SU-DHL-6 (cell line): ENCODE measurements around the gene RTF1.
"Not testable (repeated sequence)": the region's sequence is repeated elsewhere in the genome, so short reads cannot be mapped to it uniquely, and the experiment has no call there.

ENCODE experiments used
- H2AFZ ChIP-seq: fragments of 200-600 bp; sonication (generic); 2 replicates; pipeline ENCODE4 v1.6.1; 2014; ENCODE audit warnings: low read depth, mild to moderate bottlenecking, moderate library complexity, mixed read lengths, antibody characterized with exemption, low read length; ENCODE audit not compliant: severe bottlenecking
- H3F3A ChIP-seq: fragments of 200-600 bp; shearing (Covaris generic); 2 replicates; pipeline ENCODE4 v1.6.0; 2016; ENCODE audit warnings: antibody characterized with exemption, mild to moderate bottlenecking; ENCODE audit not compliant: insufficient read depth
- H3K27ac ChIP-seq: fragments of 200-600 bp; sonication (generic); 2 replicates; pipeline ENCODE4 v1.5.1; 2016; ENCODE audit warnings: low read depth, mild to moderate bottlenecking, low read length, moderate library complexity, mixed read lengths
- H3K27me3 ChIP-seq: fragments of 200-600 bp; sonication (generic), shearing (Covaris generic); 2 replicates; pipeline ENCODE4 v1.6.0; 2014; ENCODE audit warnings: mild to moderate bottlenecking, low read length
- H3K36me3 ChIP-seq: fragments of 200-600 bp; sonication (generic); 2 replicates; pipeline ENCODE4 v1.6.1; 2014; ENCODE audit warnings: mild to moderate bottlenecking, low read length, mixed read lengths
- H3K4me2 ChIP-seq: fragments of 300-600, 200-600 bp; shearing (Covaris generic), sonication (generic); 2 replicates; pipeline ENCODE4 v1.6.0; 2014; ENCODE audit warnings: low read length, low read depth, mild to moderate bottlenecking; ENCODE audit not compliant: poor library complexity, severe bottlenecking
- H3K4me3 ChIP-seq: fragments of 200-600 bp; sonication (generic); 2 replicates; pipeline ENCODE4 v1.5.1; 2014; ENCODE audit warnings: antibody characterized with exemption, low read length, mild to moderate bottlenecking, mixed read lengths; ENCODE audit not compliant: insufficient read depth, poor library complexity, severe bottlenecking
- H3K79me2 ChIP-seq: fragments of 200-600 bp; sonication (generic); 2 replicates; pipeline ENCODE4 v1.6.1; 2014; ENCODE audit warnings: mild to moderate bottlenecking, low read length, moderate library complexity; ENCODE audit not compliant: insufficient read depth
- H3K9ac ChIP-seq: fragments of 200-600 bp; sonication (generic); 2 replicates; pipeline ENCODE4 v1.7.0; 2014; ENCODE audit warnings: mild to moderate bottlenecking, low read length
- H3K9me2 ChIP-seq: fragments of 200-600 bp; sonication (generic); replicated peaks from 2 replicates; pipeline ENCODE4 v1.6.1; 2014; ENCODE audit warnings: low read length; ENCODE audit not compliant: insufficient read depth
- H3K9me3 ChIP-seq: fragments of 200-600 bp; sonication (generic); 2 replicates; pipeline ENCODE4 v1.6.1; 2014; ENCODE audit warnings: low read length, mixed read lengths; ENCODE audit not compliant: insufficient read depth
- H4K20me1 ChIP-seq: fragments of 200-600 bp; sonication (generic); 2 replicates; pipeline ENCODE4 v1.6.1; 2014; ENCODE audit warnings: low read depth, mild to moderate bottlenecking, antibody characterized with exemption, low read length, moderate library complexity, mixed read lengths
- CTCF ChIP-seq: fragments of 200-600 bp; sonication (generic); IDR thresholded peaks from one replicate; pipeline ENCODE4 v1.5.1; 2017; ENCODE audit warnings: antibody characterized with exemption, mild to moderate bottlenecking, low read length, moderate library complexity; ENCODE audit not compliant: insufficient read depth, poor library complexity, severe bottlenecking
- EZH2phosphoT487 ChIP-seq: fragments of 200-600 bp; sonication (generic), shearing (Covaris generic); conservative IDR thresholded peaks from 2 replicates; pipeline ENCODE4 v1.6.1; 2018; ENCODE audit warnings: mild to moderate bottlenecking, antibody characterized with exemption, low read length, moderate library complexity, mixed read lengths

RTF1 gene

DNA sequence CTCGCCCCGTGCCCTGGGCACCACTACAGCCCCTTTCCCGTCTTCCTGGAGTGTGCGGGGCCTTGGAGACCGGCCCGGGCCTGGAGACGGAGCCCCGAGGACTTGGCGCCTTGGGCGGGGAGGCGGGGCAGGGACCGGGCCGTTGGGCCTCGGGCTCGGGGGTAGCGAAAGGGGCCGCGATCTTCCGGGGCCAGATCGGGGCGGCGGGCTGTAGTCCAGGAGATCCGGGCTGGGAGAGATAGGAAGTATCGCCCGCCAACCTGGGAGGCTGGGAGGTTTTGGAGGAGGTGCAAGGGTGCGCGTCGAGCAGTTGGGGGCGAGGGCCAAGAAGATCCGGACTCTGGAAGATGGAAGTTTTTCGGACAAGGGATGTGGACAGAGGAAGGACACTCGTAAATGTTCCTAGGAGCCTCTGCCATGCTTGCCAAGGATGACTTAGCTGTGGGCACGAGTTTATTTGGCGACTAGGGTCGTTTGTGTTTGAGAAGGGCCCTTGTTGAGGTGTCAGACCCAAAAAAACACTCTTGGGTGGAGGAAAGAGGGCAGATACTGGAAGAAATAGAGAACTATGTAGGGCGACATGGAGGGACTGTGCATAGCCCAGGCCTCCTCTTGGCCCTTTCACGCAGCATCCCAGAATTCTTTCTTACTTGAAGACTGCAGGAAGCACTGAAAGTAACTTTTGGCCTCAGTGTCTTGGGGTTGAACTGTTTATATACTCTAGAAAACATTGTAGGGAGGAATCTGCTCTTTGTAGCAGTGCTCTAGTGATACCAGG lies 712 bp downstream of the RTF1 start:
- Histone ChIP-seq H3K4me3 (peak overlapping the region; percentile 77), H3K79me2 (peaks cover 63% of the 10 kb centered on the region), H3K36me3 (no peaks in the 10 kb centered on the region), H3K9me3 (no peaks in the 10 kb centered on the region), H3K27ac (peak overlapping the region; percentile 13; the same call in 1 of the 2 replicates), H3K4me2 (peak overlapping the region; percentile 88), H2AFZ (peak overlapping the region; percentile 62), H3K9me2 (no peaks in the 10 kb centered on the region), H3K27me3 (no peaks in the 10 kb centered on the region), H3F3A (peaks cover 3% of the 10 kb centered on the region; the same call in 1 of the 2 replicates), H4K20me1 (peaks cover 4% of the 10 kb centered on the region; the same call in 1 of the 2 replicates), H3K9ac (peak overlapping the region; percentile 77)
- TF ChIP-seq EZH2phosphoT487 (no peak), CTCF (no peak)

- no peaks in the 10 kb centered on the region for H3K27me3 ChIP-seq
- H3K4me3 ChIP-seq, result no peak overlapping the region
- H3K9me2 ChIP-seq, result no peaks in the 10 kb centered on the region
- no peak overlapping the region for H3K9ac ChIP-seq
- peaks cover 82% of the 10 kb centered on the region for H3K79me2 ChIP-seq
- H3K27ac ChIP-seq, result no peak overlapping the region
- no peaks in the 10 kb centered on the region for H3K36me3 ChIP-seq
- H2AFZ ChIP-seq, result no peak overlapping the region
- H4K20me1 ChIP-seq, result peaks cover 4% of the 10 kb centered on the region; the same call in 1 of the 2 replicates
- H3K4me2 ChIP-seq, result no peak overlapping the region
- H3F3A ChIP-seq, result no peaks in the 10 kb centered on the region
- H3K9me3 ChIP-seq, result no peaks in the 10 kb centered on the region
- TF ChIP-seq CTCF (no peak), EZH2phosphoT487 (no peak)
These were observed 7.2 kb downstream of the RTF1 start for GRCh38 chr15:41423979-41424659.

DNA sequence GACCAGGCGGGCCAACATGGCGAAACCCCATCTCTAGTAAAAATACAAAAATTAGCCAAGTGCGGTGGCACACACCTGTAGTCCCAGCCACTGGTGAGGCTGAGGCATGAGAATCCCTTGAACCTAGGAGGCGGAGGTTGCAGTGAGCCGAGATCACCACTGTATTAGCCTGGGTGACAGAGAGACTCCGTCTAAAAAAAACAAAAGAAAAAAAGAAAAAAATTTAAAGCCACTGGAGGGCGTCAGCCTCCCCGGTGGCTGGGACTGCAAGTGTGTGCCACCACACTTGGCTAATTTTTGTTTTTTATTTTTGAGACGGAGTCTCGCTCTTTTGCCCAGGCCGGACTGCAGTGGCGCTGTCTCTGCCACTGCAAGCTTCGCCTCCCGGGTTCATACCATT lies 7.9 kb downstream of the RTF1 start:
- Histone ChIP-seq H3K9me3 (no peaks in the 10 kb centered on the region), H3K4me2 (no peak overlapping the region), H3K9me2 (no peaks in the 10 kb centered on the region), H3F3A (0 out of 2 replicates have a peak, but pooled peaks cover 4% of the 10 kb centered on the region), H3K27me3 (no peaks in the 10 kb centered on the region), H3K79me2 (peaks cover 82% of the 10 kb centered on the region), H3K9ac (no peak overlapping the region), H2AFZ (no peak overlapping the region), H3K36me3 (no peaks in the 10 kb centered on the region), H4K20me1 (peaks cover 4% of the 10 kb centered on the region; the same call in 1 of the 2 replicates), H3K4me3 (no peak overlapping the region), H3K27ac (no peak overlapping the region)
- TF ChIP-seq EZH2phosphoT487 (no peak), CTCF (no peak)

DNA sequence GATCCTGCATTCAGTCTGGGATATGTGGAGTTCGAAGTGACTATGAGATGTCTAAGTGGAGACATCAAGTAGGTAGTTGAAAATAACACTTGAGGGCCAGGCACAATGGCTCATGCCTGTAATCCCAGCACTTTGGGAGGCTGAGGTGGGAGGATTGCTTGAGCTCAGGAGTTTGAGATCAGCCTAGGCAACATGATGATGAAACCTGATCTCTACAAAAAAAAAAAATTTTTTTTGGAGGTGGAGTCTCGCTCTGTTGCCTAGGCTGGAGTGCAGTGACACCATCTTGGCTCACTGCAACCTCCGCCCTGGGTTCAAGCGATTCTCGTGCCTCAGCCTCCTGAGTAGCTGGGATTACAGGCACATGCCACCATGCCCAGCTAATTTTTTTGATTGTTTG lies 9.0 kb downstream of the RTF1 start:
- H4K20me1 ChIP-seq, H3K27ac ChIP-seq, H2AFZ ChIP-seq, H3K4me2 ChIP-seq, H3K9me2 ChIP-seq, H3K4me3 ChIP-seq, H3F3A ChIP-seq, H3K27me3 ChIP-seq, H3K36me3 ChIP-seq, H3K9me3 ChIP-seq, H3K9ac ChIP-seq: not testable (repeated sequence)
- H3K79me2 ChIP-seq, result peaks cover 80% of the 10 kb centered on the region
